B cell (primary cell): ENCODE measurements around the gene BTNL9.

ENCODE experiments used
- CTCF ChIP-seq: fragments of 200-600 bp; IDR thresholded peaks from one replicate; pipeline ENCODE4 v1.8.0; 2022; ENCODE audit warnings: antibody characterized with exemption, mild to moderate bottlenecking
- EZH2 ChIP-seq: IDR thresholded peaks from 2 replicates; pipeline ENCODE4 v1.6.1; 2012; ENCODE audit warnings: borderline replicate concordance, low read depth, mild to moderate bottlenecking, moderate library complexity, low read length; ENCODE audit not compliant: insufficient read depth, poor library complexity, severe bottlenecking

DNA sequence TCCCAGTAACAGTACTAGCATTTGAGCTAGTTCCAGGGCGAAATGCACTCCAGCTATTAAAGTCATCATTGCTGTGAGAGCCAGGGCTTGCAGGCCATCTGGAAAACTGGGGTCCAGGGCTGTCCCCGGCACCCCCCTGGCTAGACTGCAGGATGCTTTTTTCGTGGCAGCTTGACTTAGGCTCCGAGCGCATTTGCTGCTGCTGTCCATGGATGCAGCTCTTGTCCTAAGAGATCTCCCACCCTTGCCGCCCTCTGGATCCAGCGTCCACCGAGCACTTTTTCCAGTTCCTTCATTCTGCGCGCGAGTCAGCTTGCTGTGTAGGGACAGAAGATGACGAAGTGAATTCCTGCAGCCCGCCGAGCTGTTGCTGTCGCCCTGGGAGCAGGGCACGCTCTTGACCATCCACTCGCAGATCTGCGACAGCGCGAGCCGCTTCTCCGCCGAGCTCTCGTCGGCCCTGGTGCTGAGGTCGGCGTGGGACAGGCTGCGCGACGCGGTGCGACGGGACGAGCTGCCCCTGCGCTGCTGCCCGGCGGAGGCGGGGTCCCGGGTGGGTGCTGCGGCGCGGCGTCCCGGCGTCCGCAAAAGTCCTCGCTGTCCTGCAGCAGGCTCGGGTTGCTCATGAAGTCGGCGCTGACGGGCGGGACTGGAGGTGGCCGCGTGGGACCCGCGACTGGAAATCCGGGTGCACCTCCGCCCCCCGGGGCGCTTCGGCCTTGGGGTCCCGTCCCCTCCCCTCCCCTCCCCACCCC lies 60.2 kb downstream of the BTNL9 start:
- TF ChIP-seq CTCF: no peak
- TF ChIP-seq EZH2: no peak
